Thyroid gland (tissue), 4 donors: ENCODE data around the gene ZBTB7C.

Source experiments
- CTCF ChIP-seq, 6 experiments: fragments of 200-600 bp in 3 of 6; fragments of 450-650 bp in 3 of 6; sonication (generic) in 3 of 6; IDR thresholded peaks; one replicate each; pipeline ENCODE4 v1.5.1; 2016 to 2019; ENCODE audit warnings: antibody characterized with exemption in 6 of 6, mild to moderate bottlenecking in 2 of 6, inconsistent platforms in 1 of 6, moderate library complexity in 1 of 6
- POLR2A ChIP-seq, 2 donors: fragments of 450-650 bp; IDR thresholded peaks; one replicate each; pipeline ENCODE4 v1.6.1; 2017; ENCODE audit warnings: antibody characterized with exemption in 2 of 2, mild to moderate bottlenecking in 2 of 2, moderate library complexity in 1 of 2

- TF ChIP-seq CTCF (IDR thresholded peaks at IDR 0.05) (no peak), POLR2A (IDR thresholded peaks at IDR 0.05) (no peak)
These were observed 155.0 kb downstream of the ZBTB7C start for GRCh38 chr18:48254077-48254602.
